ENCODE measurements around the gene ITSN1. TPM values are rescaled to one million over a fixed set of nuclear protein-coding genes. Genes with fewer than 3 reads are reported as not detected.

Gene ITSN1
- total RNA-seq, 8 experiments from 2014 or later: 27.8 to 89.0 (median 36.4) TPM

DNA sequence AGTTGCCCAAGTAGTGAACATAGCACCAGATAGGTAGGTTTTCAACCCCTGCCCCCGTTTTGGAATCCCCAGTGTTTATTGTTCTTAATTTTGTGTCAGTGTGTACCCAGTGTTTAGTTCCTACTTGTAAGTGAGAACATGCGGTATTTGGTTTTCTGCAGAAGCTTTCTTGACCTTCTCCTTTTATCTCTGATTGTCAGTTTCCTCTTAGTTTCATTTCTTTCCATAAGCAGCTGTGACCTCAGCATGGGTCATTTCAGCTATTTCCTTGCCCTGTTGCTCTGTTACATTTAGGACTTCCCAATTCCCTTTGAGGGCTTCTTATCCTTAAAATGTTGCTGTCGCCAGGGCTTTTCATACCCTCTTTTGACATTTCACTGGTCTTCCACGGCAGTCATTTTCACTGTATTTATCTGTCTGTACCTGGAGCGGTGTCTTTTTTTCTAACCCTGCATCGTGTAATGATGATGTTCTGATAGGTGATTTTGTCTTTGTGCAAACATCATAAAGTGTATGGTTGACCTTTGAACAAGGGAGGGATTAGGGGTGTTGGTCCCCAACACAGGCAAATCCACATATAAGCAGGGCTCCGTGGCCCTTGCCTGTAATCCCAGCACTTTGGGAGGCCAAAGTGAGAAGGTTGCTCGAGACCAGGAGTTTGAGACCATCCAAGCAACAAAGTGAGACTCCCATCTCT, 15.0 kb downstream of the ITSN1 start:
- no peaks in the 10 kb centered on the region for H3K4me1 ChIP-seq (replicated peaks in 1 of 2)
- H3K4me3 ChIP-seq: no peak overlapping the region
- in situ Hi-C loops (cut with MboI; ENCODE audit: low pct_unique_long_range_greater_than_20kb in 2 of 9, low sequenced_read_pairs in 9 of 9, unreplicated experiment in 9 of 9): loop anchor here in 1 of 9 experiments (25.0 kb wide), 1 partner anchor 230 kb away; no protein-coding TSS in a partner anchor
- ATAC-seq (replicated peaks in 6 of 8): no peak
- 73 to 100% (median 85%) methylated on average over 1 to 8 of the region's 8 CpGs; no CpG with 5 or more reads in 1 of the 10 experiments for WGBS, 10 experiments
- no peak overlapping the region for H3K27ac ChIP-seq

- in situ Hi-C loops (cut with MboI; ENCODE audit: low pct_unique_long_range_greater_than_20kb in 2 of 9, low sequenced_read_pairs in 9 of 9, unreplicated experiment in 9 of 9): loop anchor here in 1 of 9 experiments (25.0 kb wide), 1 partner anchor 228 kb away; no protein-coding TSS in a partner anchor
- no peaks in the 10 kb centered on the region for H3K4me1 ChIP-seq (replicated peaks in 1 of 2)
- H3K4me3 ChIP-seq: no peak overlapping the region
- ATAC-seq (replicated peaks in 6 of 8): no peak
- 85 to 100% (median 94%) methylated on average over 3 to 5 of the region's 7 CpGs; no CpG with 5 or more reads in 2 of the 10 experiments for WGBS, 10 experiments
- no peak overlapping the region for H3K27ac ChIP-seq
Measured at GRCh38 chr21:33658919-33659567, 16.7 kb downstream of the ITSN1 start.

GRCh38 chr21:33659568-33659949, 17.3 kb downstream of the ITSN1 start:
- no peak overlapping the region for H3K27ac ChIP-seq
- H3K4me1 ChIP-seq (replicated peaks in 1 of 2): no peaks in the 10 kb centered on the region
- H3K4me3 ChIP-seq: no peak overlapping the region
- WGBS, 10 experiments: 100% methylated on average over 1 of the region's 1 CpG; no CpG with 5 or more reads in 5 of the 10 experiments
- in situ Hi-C loops (cut with MboI; ENCODE audit: low pct_unique_long_range_greater_than_20kb in 2 of 9, low sequenced_read_pairs in 9 of 9, unreplicated experiment in 9 of 9): loop anchor here in 1 of 9 experiments (25.0 kb wide), 1 partner anchor 228 kb away; no protein-coding TSS in a partner anchor
- peak in 1 of 8 experiments; percentile 18 for ATAC-seq (replicated peaks in 6 of 8)

- Histone ChIP-seq H3K27ac (no peak overlapping the region), H3K4me3 (no peak overlapping the region), H3K4me1 (replicated peaks in 1 of 2) (no peaks in the 10 kb centered on the region)
- WGBS, 10 experiments: 0 to 100% (median 86%) methylated on average over 1 of the region's 1 CpG; no CpG with 5 or more reads in 1 of the 10 experiments
- in situ Hi-C loops (cut with MboI; ENCODE audit: low pct_unique_long_range_greater_than_20kb in 2 of 9, low sequenced_read_pairs in 9 of 9, unreplicated experiment in 9 of 9): loop anchor here in 1 of 9 experiments (25.0 kb wide), 1 partner anchor 227 kb away; no protein-coding TSS in a partner anchor
- no peak for ATAC-seq (replicated peaks in 6 of 8)
Measured at GRCh38 chr21:33660406-33660805, 18.1 kb downstream of the ITSN1 start.

- H3K27ac ChIP-seq: no peak overlapping the region
- H3K4me1 ChIP-seq (replicated peaks in 1 of 2): no peaks in the 10 kb centered on the region
- no peak overlapping the region for H3K4me3 ChIP-seq
- in situ Hi-C loops (cut with MboI; ENCODE audit: low pct_unique_long_range_greater_than_20kb in 2 of 9, low sequenced_read_pairs in 9 of 9, unreplicated experiment in 9 of 9): loop anchor here in 1 of 9 experiments (25.0 kb wide), 1 partner anchor 226 kb away; no protein-coding TSS in a partner anchor
- 67 to 100% (median 100%) methylated on average over 1 of the region's 1 CpG; no CpG with 5 or more reads in 1 of the 10 experiments for WGBS, 10 experiments
- no peak for ATAC-seq (replicated peaks in 6 of 8)
Measured at GRCh38 chr21:33661146-33661545, 18.8 kb downstream of the ITSN1 start.

DNA sequence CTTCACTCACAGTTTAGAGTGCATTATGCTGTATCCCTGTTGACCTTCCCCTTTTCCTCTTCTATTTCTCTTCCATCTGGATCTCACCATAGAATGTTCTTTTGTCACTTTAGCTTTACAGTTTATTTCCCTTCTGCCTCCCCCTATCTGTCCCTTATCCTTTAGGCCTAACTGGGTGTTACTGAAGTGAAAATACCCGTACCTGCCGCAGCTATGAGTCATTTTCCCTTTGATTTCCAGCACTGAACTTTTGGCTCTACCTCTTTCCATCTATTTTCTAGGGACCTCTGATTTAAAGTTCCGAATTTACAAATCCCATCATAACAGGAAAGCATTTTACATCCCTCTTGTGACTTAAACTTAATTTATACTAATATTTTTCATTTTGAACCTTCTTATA, 19.7 kb downstream of the ITSN1 start:
- 83 to 100% (median 97%) methylated on average over 1 to 3 of the region's 3 CpGs for WGBS, 10 experiments
- no peak overlapping the region for H3K27ac ChIP-seq
- no peak for ATAC-seq (replicated peaks in 6 of 8)
- in situ Hi-C loops (cut with MboI; ENCODE audit: low pct_unique_long_range_greater_than_20kb in 2 of 9, low sequenced_read_pairs in 9 of 9, unreplicated experiment in 9 of 9): loop anchor here in 1 of 9 experiments (25.0 kb wide), 1 partner anchor 225 kb away; no protein-coding TSS in a partner anchor
- H3K4me3 ChIP-seq: no peak overlapping the region
- no peaks in the 10 kb centered on the region for H3K4me1 ChIP-seq (replicated peaks in 1 of 2)

DNA sequence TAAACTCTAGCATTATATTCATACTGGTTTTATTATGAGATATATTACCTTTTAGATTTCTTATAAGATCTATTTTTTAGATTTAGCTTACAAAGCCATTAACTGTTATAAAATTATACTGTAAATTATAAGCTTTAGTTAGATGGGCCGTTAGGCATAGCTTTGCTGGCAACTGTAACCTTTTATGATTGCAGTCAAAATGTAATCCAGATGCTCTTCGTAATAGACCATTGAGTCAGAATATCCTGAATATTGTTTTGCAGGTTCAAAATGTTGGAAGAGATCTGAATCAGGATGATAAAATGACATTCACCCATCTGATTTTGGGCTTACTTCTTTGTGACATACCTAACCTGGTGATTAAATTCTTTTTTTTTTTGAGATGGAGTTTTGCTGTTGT, 20.9 kb downstream of the ITSN1 start:
- ATAC-seq (replicated peaks in 6 of 8): no peak
- in situ Hi-C loops (cut with MboI; ENCODE audit: low pct_unique_long_range_greater_than_20kb in 2 of 9, low sequenced_read_pairs in 9 of 9, unreplicated experiment in 9 of 9): loop anchor here in 1 of 9 experiments (25.0 kb wide), 1 partner anchor 224 kb away; no protein-coding TSS in a partner anchor
- Histone ChIP-seq H3K4me1 (replicated peaks in 1 of 2) (no peaks in the 10 kb centered on the region), H3K27ac (no peak overlapping the region), H3K4me3 (no peak overlapping the region)
- 0 to 100% (median 96%) methylated on average over 1 to 2 of the region's 2 CpGs for WGBS, 10 experiments

DNA sequence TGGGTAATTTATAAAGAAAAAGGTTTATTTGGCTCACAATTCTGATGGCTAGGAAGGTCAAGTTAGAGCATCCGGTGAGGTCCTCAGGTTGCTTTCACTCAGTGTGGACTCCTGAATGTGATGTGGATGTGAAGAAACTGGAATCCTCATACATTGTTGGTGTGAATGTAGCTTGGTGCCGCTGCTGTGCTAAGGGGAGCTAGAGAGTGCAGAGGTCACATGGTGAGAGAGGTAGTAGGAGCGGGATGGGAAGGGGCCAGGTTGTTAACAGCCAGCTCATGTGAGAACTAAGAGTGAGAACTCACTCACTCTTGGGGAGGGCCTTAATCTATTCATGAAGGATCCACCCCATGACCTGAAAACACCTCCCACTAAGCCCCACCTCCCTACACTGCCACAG, 21.8 kb downstream of the ITSN1 start:
- no peak for ATAC-seq (replicated peaks in 6 of 8)
- Histone ChIP-seq H3K27ac (no peak overlapping the region), H3K4me1 (replicated peaks in 1 of 2) (no peaks in the 10 kb centered on the region), H3K4me3 (no peak overlapping the region)
- in situ Hi-C loops (cut with MboI; ENCODE audit: low pct_unique_long_range_greater_than_20kb in 2 of 9, low sequenced_read_pairs in 9 of 9, unreplicated experiment in 9 of 9): loop anchor here in 1 of 9 experiments (25.0 kb wide), 1 partner anchor 223 kb away; no protein-coding TSS in a partner anchor
- 100% methylated on average over 2 to 3 of the region's 3 CpGs; no CpG with 5 or more reads in 7 of the 10 experiments for WGBS, 10 experiments

- 61 to 100% (median 84%) methylated on average over 2 of the region's 2 CpGs for WGBS, 10 experiments
- Histone ChIP-seq H3K4me3 (no peak overlapping the region), H3K4me1 (replicated peaks in 1 of 2) (no peaks in the 10 kb centered on the region), H3K27ac (no peak overlapping the region)
- in situ Hi-C loops (cut with MboI; ENCODE audit: low pct_unique_long_range_greater_than_20kb in 2 of 9, low sequenced_read_pairs in 9 of 9, unreplicated experiment in 9 of 9): loop anchor here in 1 of 9 experiments (25.0 kb wide), 1 partner anchor 221 kb away; no protein-coding TSS in a partner anchor
- no peak for ATAC-seq (replicated peaks in 6 of 8)
Measured at GRCh38 chr21:33666153-33666552, 23.9 kb downstream of the ITSN1 start.

DNA sequence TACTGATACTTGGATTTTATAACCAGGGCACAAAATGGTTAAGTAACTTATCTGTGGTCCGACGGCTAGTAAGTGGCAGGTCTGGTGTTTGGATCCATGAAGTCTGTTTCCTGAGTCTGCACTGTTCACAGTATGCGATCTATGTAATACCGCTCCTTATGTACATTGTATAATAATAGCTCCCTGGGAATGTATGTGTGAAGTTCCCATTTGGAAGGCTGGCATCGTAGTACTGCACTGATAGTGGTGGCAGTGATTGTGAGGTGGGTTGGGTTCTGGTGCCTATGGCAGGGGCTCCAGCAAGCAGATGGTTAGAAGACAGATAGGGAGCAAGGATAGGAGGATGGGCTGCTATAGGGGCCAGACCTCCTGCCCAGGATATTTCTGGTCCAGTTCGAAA, 25.3 kb downstream of the ITSN1 start:
- ATAC-seq (replicated peaks in 6 of 8): peak in 1 of 8 experiments; percentile 60
- in situ Hi-C loops (cut with MboI; ENCODE audit: low pct_unique_long_range_greater_than_20kb in 2 of 9, low sequenced_read_pairs in 9 of 9, unreplicated experiment in 9 of 9): loop anchor here in 1 of 9 experiments (25.0 kb wide), 1 partner anchor 220 kb away; no protein-coding TSS in a partner anchor
- H3K27ac ChIP-seq: no peak overlapping the region

GRCh38 chr21:33668180-33668579, 25.9 kb downstream of the ITSN1 start:
- ATAC-seq (replicated peaks in 6 of 8): peak in 3 of 8 experiments; percentile 67 to 87 (median 78)
- H3K4me3 ChIP-seq: no peak overlapping the region
- H3K27ac ChIP-seq: no peak overlapping the region
- 47 to 100% (median 80%) methylated on average over 1 to 4 of the region's 4 CpGs; no CpG with 5 or more reads in 1 of the 10 experiments for WGBS, 10 experiments
- H3K4me1 ChIP-seq (replicated peaks in 1 of 2): no peaks in the 10 kb centered on the region
- in situ Hi-C loops (cut with MboI; ENCODE audit: low pct_unique_long_range_greater_than_20kb in 2 of 9, low sequenced_read_pairs in 9 of 9, unreplicated experiment in 9 of 9): loop anchor here in 1 of 9 experiments (25.0 kb wide), 1 partner anchor 219 kb away; no protein-coding TSS in a partner anchor

More for the DNA sequence above, 25.3 kb downstream of the ITSN1 start:
- no peaks in the 10 kb centered on the region for H3K4me1 ChIP-seq (replicated peaks in 1 of 2)
- WGBS, 10 experiments: 67 to 100% (median 88%) methylated on average over 1 to 6 of the region's 6 CpGs; no CpG with 5 or more reads in 2 of the 10 experiments
- H3K4me3 ChIP-seq: no peak overlapping the region

DNA sequence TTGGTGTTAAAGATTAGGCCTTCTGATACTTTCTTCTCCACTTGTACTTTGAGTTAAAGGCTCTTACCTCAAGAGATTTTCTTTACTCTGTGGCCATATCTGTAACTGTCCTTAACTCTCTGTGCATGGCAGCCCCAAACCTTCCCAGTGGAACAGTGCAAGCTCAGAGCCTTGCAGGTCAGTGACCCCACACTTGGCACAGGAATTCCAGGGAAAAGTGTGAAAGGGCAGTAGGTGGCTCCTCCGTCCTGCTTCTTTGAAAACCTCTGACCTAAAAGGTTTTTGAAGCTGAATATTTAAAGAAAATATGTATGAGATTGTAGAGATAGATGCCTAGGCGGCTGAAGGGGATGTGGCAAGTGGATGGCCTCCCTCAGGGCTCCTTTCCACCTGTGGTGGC, 26.3 kb downstream of the ITSN1 start:
- H3K4me3 ChIP-seq: no peak overlapping the region
- ATAC-seq (replicated peaks in 6 of 8): no peak
- H3K4me1 ChIP-seq (replicated peaks in 1 of 2): peaks cover 0 to 3% of the 10 kb centered on the region in 2 donors
- 86 to 100% (median 100%) methylated on average over 1 to 2 of the region's 2 CpGs; no CpG with 5 or more reads in 3 of the 10 experiments for WGBS, 10 experiments
- no peak overlapping the region for H3K27ac ChIP-seq
- in situ Hi-C loops (cut with MboI; ENCODE audit: low pct_unique_long_range_greater_than_20kb in 2 of 9, low sequenced_read_pairs in 9 of 9, unreplicated experiment in 9 of 9): loop anchor here in 1 of 9 experiments (25.0 kb wide), 1 partner anchor 219 kb away; no protein-coding TSS in a partner anchor
